Measurements from ENCODE around the gene FAF1. TPM values are rescaled to one million over a fixed set of nuclear protein-coding genes. Genes with fewer than 3 reads are reported as not detected.

Gene FAF1
- total and polyA plus RNA-seq, 7 donors = 27.5 to 59.3 (median 53.9) TPM

GRCh38 chr1:50929376-50929958 lies 30.6 kb downstream of the FAF1 start:
- H3K36me3 ChIP-seq = no peaks in the 10 kb centered on the region
- intact Hi-C loops (cut with DNase I) = loop anchor here (5.0 kb wide), 3 partner anchors 33 to 263 kb away; partner anchors contain the start of gene FAF1

GRCh38 chr1:50923564-50923963 lies 36.5 kb downstream of the FAF1 start:
- no peaks in the 10 kb centered on the region for H3K9me3 ChIP-seq
- DNase-seq = no peak
- no peak overlapping the region for H3K4me3 ChIP-seq
- no peak overlapping the region for H3K27ac ChIP-seq
- TF ChIP-seq CTCF (IDR thresholded peaks at IDR 0.05) (no peak), POLR2A (IDR thresholded peaks at IDR 0.05) (no peak), EP300 (IDR thresholded peaks at IDR 0.05) (no peak), POLR2AphosphoS5 (IDR thresholded peaks at IDR 0.05) (no peak)
- WGBS, 2 donors = 97 to 98% methylated on average over 1 of the region's 1 CpG
- no peaks in the 10 kb centered on the region for H3K4me1 ChIP-seq
- intact Hi-C loops (cut with DNase I) = no loop called here
- H3K27me3 ChIP-seq = no peaks in the 10 kb centered on the region
- no peaks in the 10 kb centered on the region for H3K36me3 ChIP-seq

More at GRCh38 chr1:50929376-50929958, 30.6 kb downstream of the FAF1 start:
- H3K9me3 ChIP-seq = no peaks in the 10 kb centered on the region
- no peak for TF ChIP-seq POLR2A (IDR thresholded peaks at IDR 0.05)
- TF ChIP-seq CTCF (IDR thresholded peaks at IDR 0.05) = peak; percentile 7 to 56 (median 43)
- peaks cover 0 to 9% (median 0%) of the 10 kb centered on the region in 4 donors for H3K4me1 ChIP-seq
- no peak for DNase-seq
- H3K27ac ChIP-seq = no peak overlapping the region
- no peak overlapping the region for H3K4me3 ChIP-seq
- H3K27me3 ChIP-seq = no peaks in the 10 kb centered on the region
- 28 to 61% methylated on average over 2 of the region's 2 CpGs for WGBS, 2 donors

GRCh38 chr1:50921029-50921428 lies 39.0 kb downstream of the FAF1 start:
- no peaks in the 10 kb centered on the region for H3K36me3 ChIP-seq
- H3K27me3 ChIP-seq = no peaks in the 10 kb centered on the region
- intact Hi-C loops (cut with DNase I) = no loop called here
- TF ChIP-seq POLR2AphosphoS5 (IDR thresholded peaks at IDR 0.05) (no peak), EP300 (IDR thresholded peaks at IDR 0.05) (no peak), POLR2A (IDR thresholded peaks at IDR 0.05) (no peak), CTCF (IDR thresholded peaks at IDR 0.05) (no peak)
- no peaks in the 10 kb centered on the region for H3K9me3 ChIP-seq
- H3K4me3 ChIP-seq = no peak overlapping the region
- H3K4me1 ChIP-seq = peaks cover 0 to 6% (median 2%) of the 10 kb centered on the region in 4 donors
- 99% methylated on average over 4 of the region's 4 CpGs for WGBS, 2 donors
- DNase-seq = no peak
- H3K27ac ChIP-seq = no peak overlapping the region

- no peak for DNase-seq
- WGBS, 2 donors = 98 to 100% methylated on average over 1 of the region's 1 CpG
- intact Hi-C loops (cut with DNase I) = no loop called here
Observed at GRCh38 chr1:50920409-50920808, 39.7 kb downstream of the FAF1 start.

More at GRCh38 chr1:50920409-50920808, 39.7 kb downstream of the FAF1 start:
- no peak overlapping the region for H3K4me3 ChIP-seq
- peaks cover 0 to 6% (median 2%) of the 10 kb centered on the region in 4 donors for H3K4me1 ChIP-seq
- no peaks in the 10 kb centered on the region for H3K27me3 ChIP-seq
- H3K36me3 ChIP-seq = no peaks in the 10 kb centered on the region
- no peak for TF ChIP-seq EP300 (IDR thresholded peaks at IDR 0.05)
- TF ChIP-seq CTCF (IDR thresholded peaks at IDR 0.05) = no peak
- H3K9me3 ChIP-seq = no peaks in the 10 kb centered on the region
- no peak overlapping the region for H3K27ac ChIP-seq
